Liver (tissue), 9 donors: ENCODE data around the gene TNP2. TPM values are rescaled to one million over a fixed set of nuclear protein-coding genes. Genes with fewer than 3 reads are reported as not detected.

Source experiments
- DNase-seq: peaks from one replicate; pipeline ENCODE4 v3.0.0-alpha.2; 2017; ENCODE audit warnings: low spot score
- H3K27ac ChIP-seq, 2 donors: one replicate each; pipeline ENCODE4 v1.7.0; 2013; ENCODE audit warnings: inconsistent platforms in 2 of 2, low read length in 2 of 2, control low read depth in 1 of 2, low read depth in 1 of 2, mild to moderate bottlenecking in 1 of 2
- H3K27me3 ChIP-seq, 4 donors: one replicate each; pipeline versions ENCODE4 v1.6.1 to v1.7.0; 2013; ENCODE audit warnings: low read length in 3 of 4, inconsistent platforms in 1 of 4, mild to moderate bottlenecking in 1 of 4, moderate library complexity in 1 of 4; ENCODE audit not compliant: control insufficient read depth in 4 of 4, insufficient read depth in 4 of 4
- H3K36me3 ChIP-seq, 4 donors: one replicate each; pipeline versions ENCODE4 v1.6.1 to v1.7.0; 2013; ENCODE audit warnings: low read length in 3 of 4, mild to moderate bottlenecking in 3 of 4, low read depth in 1 of 4, moderate library complexity in 1 of 4; ENCODE audit not compliant: control insufficient read depth in 4 of 4, insufficient read depth in 3 of 4
- H3K4me1 ChIP-seq, 4 donors: one replicate each; pipeline versions ENCODE4 v1.6.1 to v1.7.0; 2013; ENCODE audit warnings: low read length in 3 of 4, mild to moderate bottlenecking in 3 of 4, moderate library complexity in 1 of 4; ENCODE audit not compliant: control insufficient read depth in 4 of 4, insufficient read depth in 4 of 4
- H3K4me3 ChIP-seq, 3 donors: one replicate each; pipeline versions ENCODE4 v1.6.1 to v1.7.0; 2013; ENCODE audit warnings: low read length in 3 of 3, control low read depth in 1 of 3, low read depth in 1 of 3, mild to moderate bottlenecking in 1 of 3
- H3K9ac ChIP-seq, 2 donors: one replicate each; pipeline ENCODE4 v1.7.0; 2013; ENCODE audit warnings: low read length in 2 of 2, mild to moderate bottlenecking in 2 of 2, moderate library complexity in 2 of 2, control low read depth in 1 of 2, low read depth in 1 of 2
- H3K9me3 ChIP-seq, 4 donors: one replicate each; pipeline versions ENCODE4 v1.6.1 to v1.7.0; 2013; ENCODE audit warnings: low read length in 3 of 4; ENCODE audit not compliant: control insufficient read depth in 4 of 4
- EGR1 ChIP-seq, 2 donors: IDR thresholded peaks; 2 replicates each; pipeline ENCODE4 v1.6.1; 2016 to 2018; ENCODE audit warnings: antibody characterized with exemption in 2 of 2, low read depth in 2 of 2
- FOXA1 ChIP-seq: IDR thresholded peaks from 2 replicates; pipeline ENCODE4 v1.6.1; 2016; ENCODE audit warnings: antibody characterized with exemption
- FOXA2 ChIP-seq: IDR thresholded peaks from 2 replicates; pipeline ENCODE4 v1.6.1; 2016; ENCODE audit warnings: antibody characterized with exemption
- GABPA ChIP-seq, 2 donors: IDR thresholded peaks in 1 of 2; conservative IDR thresholded peaks in 1 of 2; 2 replicates each; pipeline ENCODE4 v1.6.1; 2016; ENCODE audit warnings: antibody characterized with exemption in 2 of 2, mild to moderate bottlenecking in 1 of 2, moderate library complexity in 1 of 2
- HNF4A ChIP-seq, 2 donors: conservative IDR thresholded peaks; 2 replicates each; pipeline ENCODE4 v1.6.1; 2016; ENCODE audit warnings: antibody characterized with exemption in 2 of 2, mild to moderate bottlenecking in 2 of 2
- HNF4G ChIP-seq: IDR thresholded peaks from 2 replicates; pipeline ENCODE4 v1.6.1; 2016; ENCODE audit warnings: antibody characterized with exemption
- JUND ChIP-seq, 2 donors: IDR thresholded peaks; 2 replicates each; pipeline ENCODE4 v1.6.1; 2016; ENCODE audit warnings: antibody characterized with exemption in 2 of 2
- NR2F2 ChIP-seq: IDR thresholded peaks from 2 replicates; pipeline ENCODE4 v1.6.1; 2016; ENCODE audit warnings: antibody characterized with exemption
- RAD21 ChIP-seq, 2 donors: IDR thresholded peaks; 2 replicates each; pipeline ENCODE4 v1.6.1; 2016; ENCODE audit warnings: antibody characterized with exemption in 2 of 2, mild to moderate bottlenecking in 2 of 2
- RXRA ChIP-seq, 2 donors: IDR thresholded peaks; 2 replicates each; pipeline ENCODE4 v1.6.1; 2017 to 2018; ENCODE audit warnings: antibody characterized with exemption in 2 of 2, mild to moderate bottlenecking in 1 of 2
- SP1 ChIP-seq: IDR thresholded peaks from 2 replicates; pipeline ENCODE4 v1.6.1; 2018; ENCODE audit warnings: antibody characterized with exemption, mild to moderate bottlenecking
- TAF1 ChIP-seq: conservative IDR thresholded peaks from 2 replicates; pipeline ENCODE4 v1.6.1; 2016; ENCODE audit warnings: antibody characterized with exemption, mild to moderate bottlenecking
- WGBS: extraction: QIAGEN DNeasy Blood & Tissue Kit; methylation state at CpG from one replicate; pipeline ENCODE4 v1.1.7; 2013; 5-methylcytosine and 5-hydroxymethylcytosine counted together
- polyA plus RNA-seq, 2 donors: library from polyadenylated mRNA; stranded (reverse) in 1 of 2; unstranded in 1 of 2; fragments of 200-250 nt in 1 of 2; fragments of >200 nt in 1 of 2; fragmentation: Nextera tagmentation in 1 of 2; extraction: Ambion mirVana in 1 of 2; gene quantifications; one replicate each; pipeline versions ENCODE4 v1.2.1 to v1.2.3, GENCODE V29; 2013 to 2015
- total RNA-seq, 2 donors: library from RNA; depleted of rRNA; stranded (reverse); fragments of >200 nt; gene quantifications; one replicate each; pipeline ENCODE4 v1.2.3, GENCODE V29; 2014
- TF ChIP-seq, protein P1 (sequence below): IDR thresholded peaks from 2 replicates; pipeline ENCODE4 v1.6.1; 2016; ENCODE audit warnings: antibody characterized with exemption
- TF ChIP-seq, protein P2 (sequence below): fragments of 150-350 bp; IDR thresholded peaks from 2 replicates; pipeline ENCODE4 v1.5.1; 2017; ENCODE audit warnings: improper control_type of control experiment, low read depth, low read length; ENCODE audit not compliant: missing input control
- TF ChIP-seq, protein P3 (sequence below): IDR thresholded peaks from 2 replicates; pipeline ENCODE4 v1.6.1; 2016; ENCODE audit warnings: antibody characterized with exemption, mild to moderate bottlenecking
- TF ChIP-seq, protein P4 (sequence below): IDR thresholded peaks from 2 replicates; pipeline ENCODE4 v1.6.1; 2016; ENCODE audit warnings: antibody characterized with exemption
- TF ChIP-seq, protein P5 (sequence below): IDR thresholded peaks from 2 replicates; pipeline ENCODE4 v1.6.1; 2016; ENCODE audit warnings: antibody characterized with exemption
- donor health status: healthy.
- donor health status: healthy.
- donor health status: healthy.
- donor health status: healthy.
- donor health status: healthy.

Gene TNP2
- total and polyA plus RNA-seq, 4 donors, result not detected

DNA sequence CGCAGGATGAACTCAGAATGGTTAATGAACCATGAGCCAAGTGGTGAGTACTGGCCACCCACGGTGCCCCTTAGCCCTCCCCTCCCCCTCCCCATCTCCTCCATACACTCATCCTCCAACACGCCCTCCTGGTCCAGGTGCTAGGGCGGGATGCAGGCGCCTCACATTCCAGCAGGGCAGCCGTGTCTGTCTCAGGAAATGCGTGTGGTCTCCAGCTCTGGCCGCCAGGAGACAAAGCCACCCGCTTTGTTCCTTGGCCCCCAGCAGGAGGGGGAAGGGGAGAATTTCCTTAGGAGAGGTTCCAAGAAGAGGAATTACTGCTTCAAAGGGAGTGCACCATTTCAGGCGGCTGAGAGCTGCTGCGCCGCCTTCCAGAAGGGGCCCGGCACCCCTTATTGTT lies 46.4 kb upstream of the TNP2 start:
- WGBS, result 82% methylated on average over 13 of the region's 13 CpGs
- TF ChIP-seq RXRA (IDR thresholded peaks at IDR 0.05) (no peak), SP1 (no peak), NR2F2 (no peak), TAF1 (no peak), FOXA1 (no peak), HNF4A (conservative IDR thresholded peaks at IDR 0.05) (no peak), GABPA (IDR thresholded peaks at IDR 0.05 in 1 of 2, conservative IDR thresholded peaks at IDR 0.05 in 1 of 2) (no peak)
- TF ChIP-seq, protein P1, sequence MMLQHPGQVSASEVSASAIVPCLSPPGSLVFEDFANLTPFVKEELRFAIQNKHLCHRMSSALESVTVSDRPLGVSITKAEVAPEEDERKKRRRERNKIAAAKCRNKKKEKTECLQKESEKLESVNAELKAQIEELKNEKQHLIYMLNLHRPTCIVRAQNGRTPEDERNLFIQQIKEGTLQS, result no peak
- TF ChIP-seq, protein P2, sequence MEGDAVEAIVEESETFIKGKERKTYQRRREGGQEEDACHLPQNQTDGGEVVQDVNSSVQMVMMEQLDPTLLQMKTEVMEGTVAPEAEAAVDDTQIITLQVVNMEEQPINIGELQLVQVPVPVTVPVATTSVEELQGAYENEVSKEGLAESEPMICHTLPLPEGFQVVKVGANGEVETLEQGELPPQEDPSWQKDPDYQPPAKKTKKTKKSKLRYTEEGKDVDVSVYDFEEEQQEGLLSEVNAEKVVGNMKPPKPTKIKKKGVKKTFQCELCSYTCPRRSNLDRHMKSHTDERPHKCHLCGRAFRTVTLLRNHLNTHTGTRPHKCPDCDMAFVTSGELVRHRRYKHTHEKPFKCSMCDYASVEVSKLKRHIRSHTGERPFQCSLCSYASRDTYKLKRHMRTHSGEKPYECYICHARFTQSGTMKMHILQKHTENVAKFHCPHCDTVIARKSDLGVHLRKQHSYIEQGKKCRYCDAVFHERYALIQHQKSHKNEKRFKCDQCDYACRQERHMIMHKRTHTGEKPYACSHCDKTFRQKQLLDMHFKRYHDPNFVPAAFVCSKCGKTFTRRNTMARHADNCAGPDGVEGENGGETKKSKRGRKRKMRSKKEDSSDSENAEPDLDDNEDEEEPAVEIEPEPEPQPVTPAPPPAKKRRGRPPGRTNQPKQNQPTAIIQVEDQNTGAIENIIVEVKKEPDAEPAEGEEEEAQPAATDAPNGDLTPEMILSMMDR, result no peak
- TF ChIP-seq, protein P3, sequence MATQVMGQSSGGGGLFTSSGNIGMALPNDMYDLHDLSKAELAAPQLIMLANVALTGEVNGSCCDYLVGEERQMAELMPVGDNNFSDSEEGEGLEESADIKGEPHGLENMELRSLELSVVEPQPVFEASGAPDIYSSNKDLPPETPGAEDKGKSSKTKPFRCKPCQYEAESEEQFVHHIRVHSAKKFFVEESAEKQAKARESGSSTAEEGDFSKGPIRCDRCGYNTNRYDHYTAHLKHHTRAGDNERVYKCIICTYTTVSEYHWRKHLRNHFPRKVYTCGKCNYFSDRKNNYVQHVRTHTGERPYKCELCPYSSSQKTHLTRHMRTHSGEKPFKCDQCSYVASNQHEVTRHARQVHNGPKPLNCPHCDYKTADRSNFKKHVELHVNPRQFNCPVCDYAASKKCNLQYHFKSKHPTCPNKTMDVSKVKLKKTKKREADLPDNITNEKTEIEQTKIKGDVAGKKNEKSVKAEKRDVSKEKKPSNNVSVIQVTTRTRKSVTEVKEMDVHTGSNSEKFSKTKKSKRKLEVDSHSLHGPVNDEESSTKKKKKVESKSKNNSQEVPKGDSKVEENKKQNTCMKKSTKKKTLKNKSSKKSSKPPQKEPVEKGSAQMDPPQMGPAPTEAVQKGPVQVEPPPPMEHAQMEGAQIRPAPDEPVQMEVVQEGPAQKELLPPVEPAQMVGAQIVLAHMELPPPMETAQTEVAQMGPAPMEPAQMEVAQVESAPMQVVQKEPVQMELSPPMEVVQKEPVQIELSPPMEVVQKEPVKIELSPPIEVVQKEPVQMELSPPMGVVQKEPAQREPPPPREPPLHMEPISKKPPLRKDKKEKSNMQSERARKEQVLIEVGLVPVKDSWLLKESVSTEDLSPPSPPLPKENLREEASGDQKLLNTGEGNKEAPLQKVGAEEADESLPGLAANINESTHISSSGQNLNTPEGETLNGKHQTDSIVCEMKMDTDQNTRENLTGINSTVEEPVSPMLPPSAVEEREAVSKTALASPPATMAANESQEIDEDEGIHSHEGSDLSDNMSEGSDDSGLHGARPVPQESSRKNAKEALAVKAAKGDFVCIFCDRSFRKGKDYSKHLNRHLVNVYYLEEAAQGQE, result no peak
- Histone ChIP-seq H3K4me3 (no peak overlapping the region), H3K27me3 (no peaks in the 10 kb centered on the region), H3K4me1 (no peaks in the 10 kb centered on the region), H3K27ac (no peak overlapping the region), H3K9me3 (no peaks in the 10 kb centered on the region), H3K36me3 (no peaks in the 10 kb centered on the region), H3K9ac (no peak overlapping the region)
- DNase-seq, result no peak

DNA sequence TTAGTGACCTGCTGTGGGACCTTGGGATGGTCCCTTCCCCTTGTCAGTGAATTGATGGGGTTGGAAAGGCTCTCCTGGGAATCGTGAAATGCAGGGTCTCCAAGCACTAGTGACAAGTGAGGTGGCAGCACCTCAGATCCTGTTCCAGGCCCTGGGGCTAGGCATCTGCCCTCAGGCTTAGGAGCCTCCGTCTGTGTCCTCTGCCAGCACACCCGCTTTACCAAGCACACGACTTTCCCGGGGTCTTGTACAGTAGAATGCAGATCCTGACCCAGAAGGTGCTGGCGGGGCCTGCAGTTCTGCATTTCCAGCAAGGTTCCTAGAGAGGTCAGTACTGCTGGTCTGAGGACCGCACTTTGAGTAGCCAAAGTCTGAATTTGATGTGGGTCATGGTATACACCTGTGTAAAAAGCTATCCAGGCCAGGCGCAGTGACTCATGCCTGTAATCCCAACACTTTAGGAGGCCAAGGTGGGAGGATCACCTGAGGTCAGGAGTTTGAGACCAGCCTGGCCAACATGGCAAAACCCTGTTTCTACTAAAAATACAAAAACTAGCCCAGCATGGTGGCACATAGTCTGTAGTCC lies 45.3 kb upstream of the TNP2 start:
- WGBS, result 97% methylated on average over 8 of the region's 8 CpGs
- Histone ChIP-seq H3K9ac (no peak overlapping the region), H3K9me3 (no peaks in the 10 kb centered on the region), H3K27ac (no peak overlapping the region), H3K27me3 (no peaks in the 10 kb centered on the region), H3K36me3 (no peaks in the 10 kb centered on the region), H3K4me3 (no peak overlapping the region), H3K4me1 (no peaks in the 10 kb centered on the region)
- DNase-seq, result no peak
- no peak for TF ChIP-seq FOXA2
- no peak for TF ChIP-seq NR2F2
- TF ChIP-seq EGR1 (IDR thresholded peaks at IDR 0.05; ENCODE audit: low read depth in 2 of 2), result no peak
- TF ChIP-seq TAF1, result no peak
- TF ChIP-seq GABPA (IDR thresholded peaks at IDR 0.05 in 1 of 2, conservative IDR thresholded peaks at IDR 0.05 in 1 of 2), result no peak
- TF ChIP-seq RAD21 (IDR thresholded peaks at IDR 0.05), result no peak
- TF ChIP-seq HNF4A (conservative IDR thresholded peaks at IDR 0.05), result no peak
- no peak for TF ChIP-seq JUND (IDR thresholded peaks at IDR 0.05)
- TF ChIP-seq, protein P2, result no peak
- TF ChIP-seq, protein P4, sequence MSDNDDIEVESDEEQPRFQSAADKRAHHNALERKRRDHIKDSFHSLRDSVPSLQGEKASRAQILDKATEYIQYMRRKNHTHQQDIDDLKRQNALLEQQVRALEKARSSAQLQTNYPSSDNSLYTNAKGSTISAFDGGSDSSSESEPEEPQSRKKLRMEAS, result no peak
- TF ChIP-seq, protein P5, sequence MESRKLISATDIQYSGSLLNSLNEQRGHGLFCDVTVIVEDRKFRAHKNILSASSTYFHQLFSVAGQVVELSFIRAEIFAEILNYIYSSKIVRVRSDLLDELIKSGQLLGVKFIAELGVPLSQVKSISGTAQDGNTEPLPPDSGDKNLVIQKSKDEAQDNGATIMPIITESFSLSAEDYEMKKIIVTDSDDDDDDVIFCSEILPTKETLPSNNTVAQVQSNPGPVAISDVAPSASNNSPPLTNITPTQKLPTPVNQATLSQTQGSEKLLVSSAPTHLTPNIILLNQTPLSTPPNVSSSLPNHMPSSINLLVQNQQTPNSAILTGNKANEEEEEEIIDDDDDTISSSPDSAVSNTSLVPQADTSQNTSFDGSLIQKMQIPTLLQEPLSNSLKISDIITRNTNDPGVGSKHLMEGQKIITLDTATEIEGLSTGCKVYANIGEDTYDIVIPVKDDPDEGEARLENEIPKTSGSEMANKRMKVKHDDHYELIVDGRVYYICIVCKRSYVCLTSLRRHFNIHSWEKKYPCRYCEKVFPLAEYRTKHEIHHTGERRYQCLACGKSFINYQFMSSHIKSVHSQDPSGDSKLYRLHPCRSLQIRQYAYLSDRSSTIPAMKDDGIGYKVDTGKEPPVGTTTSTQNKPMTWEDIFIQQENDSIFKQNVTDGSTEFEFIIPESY, result no peak
- TF ChIP-seq, protein P3, result no peak
- no peak for TF ChIP-seq HNF4G
- TF ChIP-seq, protein P1, result no peak
- TF ChIP-seq RXRA (IDR thresholded peaks at IDR 0.05), result no peak
